Ramos (cell line): ENCODE results near the gene MTUS2.

Experiments used
- in situ Hi-C: fragments of 300-500 bp; cut with MboI; formaldehyde crosslinking; loops from one replicate; pipeline ENCODE4 v1.14.3; 2022; ENCODE audit warnings: low sequenced_read_pairs; ENCODE audit not compliant: unreplicated experiment

Gene MTUS2

DNA sequence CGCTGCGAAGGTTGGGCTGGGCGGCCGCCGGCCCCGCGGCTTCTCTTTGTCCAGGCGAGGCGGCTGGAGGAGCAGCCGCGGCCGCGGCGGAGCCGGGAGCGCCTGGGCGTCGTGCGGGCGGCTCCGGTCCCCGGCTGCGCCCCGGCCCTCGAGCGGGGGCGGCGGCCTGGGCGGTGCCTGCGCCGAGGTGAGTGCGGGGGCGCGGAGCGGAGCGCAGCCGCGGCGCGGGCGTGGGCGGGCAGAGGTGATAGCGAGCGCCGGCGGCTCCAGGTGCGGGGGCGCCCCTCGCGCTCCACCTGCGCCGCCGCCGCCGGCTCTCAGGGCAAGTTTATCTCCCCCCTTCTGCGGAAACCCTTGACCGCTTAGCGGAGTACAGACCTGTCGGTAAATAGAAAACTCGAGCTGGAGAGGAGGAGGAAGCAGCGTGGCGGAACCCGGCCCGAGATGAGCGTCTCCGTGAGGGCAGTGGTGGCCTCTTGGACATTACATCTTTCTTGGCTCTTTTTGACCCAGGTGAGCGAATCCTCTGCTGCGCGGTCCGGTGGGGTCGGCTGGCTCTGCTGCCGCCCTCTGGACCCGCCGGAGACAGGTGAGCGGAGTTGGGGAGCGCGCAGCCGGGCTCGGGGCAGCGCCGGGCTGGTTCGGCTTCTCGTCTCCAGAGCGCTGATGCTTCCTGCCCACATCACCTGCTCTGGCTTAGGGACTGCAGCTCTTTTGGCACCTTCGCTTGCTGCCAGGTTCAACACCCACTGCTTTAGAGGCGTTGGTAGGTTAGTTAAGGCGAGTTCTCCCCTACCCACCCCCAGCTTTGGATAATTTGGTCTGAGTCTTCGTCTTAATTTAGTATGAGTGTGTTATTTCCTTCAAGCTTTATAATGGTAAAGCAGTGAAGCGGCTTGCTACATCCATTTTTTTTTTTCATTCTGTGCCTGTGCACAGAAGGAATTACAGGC, at the start of gene MTUS2:
TSS of gene MTUS2 (plus strand) at position 241 of the 953 bp plus-strand sequence.
- in situ Hi-C loops = loop anchor here (25.0 kb wide), 1 partner anchor 542 kb away; no protein-coding TSS in a partner anchor

DNA sequence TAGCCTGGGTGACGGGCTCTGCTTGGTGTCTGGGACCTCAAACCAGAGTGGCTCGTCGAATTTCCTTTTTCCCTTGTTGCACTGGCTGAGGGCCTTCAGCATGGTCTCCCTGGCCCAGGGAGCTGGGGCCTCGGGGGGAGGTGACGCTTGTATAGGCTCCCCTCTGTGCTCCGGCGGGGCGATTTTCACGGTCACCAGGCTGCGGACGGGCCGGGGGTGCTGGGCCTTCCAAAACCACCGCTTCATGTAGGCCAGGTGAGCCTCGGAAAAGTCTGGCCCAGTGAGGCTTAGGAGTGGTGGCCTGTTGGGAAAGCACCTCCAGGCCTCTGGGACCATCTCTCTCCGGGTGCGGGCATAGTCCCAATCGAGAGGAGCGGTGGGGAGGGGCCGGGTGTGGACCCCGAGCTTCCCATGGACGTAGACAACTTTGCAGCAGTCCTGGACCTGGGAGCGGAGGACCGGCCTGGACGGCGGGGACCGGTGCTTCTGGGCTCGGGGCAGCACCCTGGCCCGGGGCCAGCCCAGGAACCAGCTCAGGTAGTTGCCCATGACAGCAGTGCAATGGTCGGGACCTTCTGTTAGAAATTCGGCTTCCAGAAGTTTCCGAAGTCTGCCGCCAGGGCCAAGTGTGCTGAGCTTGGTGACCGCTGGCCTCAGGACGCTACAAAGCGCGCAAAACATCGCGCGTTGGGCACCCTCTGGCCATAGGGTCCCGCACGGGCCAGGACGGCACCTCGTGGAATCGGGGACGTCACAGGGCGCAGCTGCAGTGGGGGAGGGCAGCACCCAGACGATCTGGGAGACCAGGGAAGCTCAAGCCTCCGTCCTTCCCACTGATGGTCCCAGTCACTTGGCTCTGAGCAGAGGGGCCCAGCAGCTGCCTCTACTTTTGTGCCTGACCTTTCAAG, 41.6 kb upstream of the MTUS2 start:
- in situ Hi-C loops = no loop called here

DNA sequence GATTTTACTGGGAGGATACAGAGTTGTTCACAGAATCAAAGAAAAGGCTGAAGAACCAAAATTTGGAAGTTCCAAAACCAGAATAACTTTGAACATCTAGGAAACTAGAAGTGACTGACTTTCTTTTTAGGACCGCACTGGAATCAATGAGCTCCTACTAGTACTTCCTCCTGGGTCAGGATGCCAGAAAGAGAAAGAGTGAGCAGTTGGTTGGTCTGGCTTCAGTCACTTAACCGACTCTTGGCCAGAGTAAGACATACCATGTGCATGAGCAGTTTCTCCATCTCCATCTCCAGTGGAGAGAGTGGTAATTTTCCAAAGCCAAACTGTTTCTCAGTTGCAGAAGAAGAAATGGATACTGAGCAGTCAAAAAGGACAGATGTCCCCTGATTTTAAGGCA, 27.1 kb upstream of the MTUS2 start:
- in situ Hi-C loops = loop anchor here (10.0 kb wide), 1 partner anchor 468 kb away; no protein-coding TSS in a partner anchor

DNA sequence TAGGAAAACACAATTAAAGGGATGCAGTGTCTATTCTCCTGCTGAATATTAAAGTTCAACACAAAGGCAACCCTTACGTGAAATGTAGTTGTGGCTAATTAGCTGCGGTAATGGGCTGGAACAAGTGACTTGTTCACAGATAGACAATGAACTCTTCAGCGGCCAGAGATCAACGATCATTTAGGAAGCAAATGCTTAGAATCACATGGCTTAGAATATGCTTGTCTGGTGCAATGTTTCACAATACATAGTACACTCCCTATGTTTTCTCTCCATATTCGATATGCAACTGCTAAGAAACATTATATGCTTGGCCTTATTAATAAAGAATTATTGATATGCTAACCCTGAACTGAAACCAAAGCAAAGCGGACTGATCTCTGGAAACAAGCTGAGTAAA, 25.7 kb upstream of the MTUS2 start:
- in situ Hi-C loops = loop anchor here (10.0 kb wide), 1 partner anchor 470 kb away; no protein-coding TSS in a partner anchor

DNA sequence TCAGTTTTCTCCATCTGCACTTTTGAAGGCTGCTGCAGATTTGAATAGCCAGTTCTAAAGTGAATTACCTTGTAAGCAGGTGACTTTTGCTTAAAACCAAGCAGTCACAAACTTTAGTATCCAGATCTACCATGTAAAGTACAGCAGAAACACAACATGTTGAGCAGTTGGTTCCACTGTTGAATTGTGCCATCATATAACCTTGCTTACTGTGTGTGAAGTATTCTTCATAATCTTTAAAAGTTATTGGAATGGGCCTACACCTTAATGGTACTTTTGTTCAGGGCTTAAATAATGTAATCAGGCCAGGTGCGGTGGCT, 23.2 kb upstream of the MTUS2 start:
- in situ Hi-C loops = loop anchor here (10.0 kb wide), 1 partner anchor 472 kb away; no protein-coding TSS in a partner anchor

DNA sequence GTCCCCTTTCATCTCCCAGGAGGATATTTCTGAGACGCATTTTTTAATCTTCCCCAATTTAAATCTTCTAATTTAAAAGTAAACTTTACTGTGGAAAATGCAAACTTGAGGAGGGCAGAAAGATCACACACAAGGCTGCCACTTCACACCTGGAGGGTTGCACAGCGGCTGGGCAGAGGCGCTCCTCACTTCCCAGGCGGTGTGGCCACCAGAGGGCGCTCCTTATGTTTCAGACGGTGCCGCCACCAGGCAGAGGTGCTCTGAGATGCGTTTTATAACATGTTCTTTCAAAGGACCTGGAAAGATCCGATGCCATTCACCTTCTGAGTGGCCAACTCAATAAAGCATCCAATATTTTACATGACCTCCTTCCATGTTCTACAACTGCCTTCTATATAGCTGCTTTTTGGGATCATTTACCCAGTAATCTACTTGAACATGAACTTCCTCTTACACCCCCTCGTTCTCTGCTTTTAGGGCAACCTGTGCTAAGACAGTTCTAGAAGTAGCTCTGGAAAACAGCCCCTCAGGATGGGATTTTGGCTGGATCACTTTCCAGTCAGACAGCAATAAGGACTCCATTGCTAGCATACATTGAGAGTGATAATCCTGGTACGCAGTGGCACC, 14.8 kb upstream of the MTUS2 start:
- in situ Hi-C loops = loop anchor here (25.0 kb wide), 1 partner anchor 557 kb away; no protein-coding TSS in a partner anchor

DNA sequence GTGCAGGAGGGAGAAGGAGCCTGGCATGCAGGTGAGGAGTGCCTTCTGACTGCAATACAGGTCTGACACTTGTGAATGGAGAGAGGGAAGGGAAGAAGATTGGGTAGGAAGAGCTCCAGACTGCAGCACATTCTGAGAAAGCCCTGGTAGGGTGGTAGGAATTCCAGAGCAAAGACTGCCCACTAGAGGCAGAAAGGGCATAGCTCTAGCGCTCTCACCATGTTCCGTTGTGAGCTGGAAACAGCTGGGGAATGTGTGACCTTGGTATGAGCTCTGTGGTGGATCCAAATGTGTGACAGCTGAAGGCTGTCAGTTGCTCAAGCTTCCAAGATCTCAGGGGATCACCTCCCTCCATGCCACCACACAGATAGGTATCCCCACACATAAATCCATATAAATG, 2.9 kb upstream of the MTUS2 start:
- in situ Hi-C loops = loop anchor here (25.0 kb wide), 1 partner anchor 545 kb away; no protein-coding TSS in a partner anchor

DNA sequence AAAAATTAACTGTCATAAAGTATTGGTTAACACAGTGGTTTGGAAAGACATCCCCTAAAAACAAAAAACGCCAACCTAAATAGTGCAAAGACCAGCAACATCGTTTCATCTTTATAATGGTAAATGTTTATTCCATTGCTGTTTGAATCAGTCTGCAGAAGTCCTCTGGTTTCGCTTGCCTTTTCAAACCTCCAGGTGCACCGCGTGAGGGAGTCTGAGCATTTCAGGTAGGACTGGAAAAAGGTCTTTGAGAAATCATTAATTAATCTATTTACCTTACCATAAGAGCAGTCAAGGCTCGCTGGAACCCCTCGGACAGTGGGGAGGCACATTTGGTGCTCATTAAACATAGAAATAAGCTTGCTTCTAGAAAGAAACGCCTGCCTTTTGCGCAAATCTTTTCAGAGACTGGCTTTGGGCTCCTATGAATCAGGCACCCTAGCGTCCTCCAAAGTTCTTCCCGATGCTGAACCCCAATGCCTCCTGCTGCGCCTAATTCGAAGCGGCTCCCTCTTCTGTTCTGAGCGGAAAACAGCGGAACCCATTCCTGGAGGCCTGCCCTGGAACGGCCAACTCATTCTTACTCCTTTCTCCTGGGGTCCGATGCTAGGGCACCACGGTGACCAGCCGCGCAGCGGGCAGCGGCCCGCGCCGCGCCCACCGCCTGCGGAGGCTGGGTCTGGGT, 951 bp upstream of the MTUS2 start:
- in situ Hi-C loops = loop anchor here (25.0 kb wide), 1 partner anchor 543 kb away; no protein-coding TSS in a partner anchor

DNA sequence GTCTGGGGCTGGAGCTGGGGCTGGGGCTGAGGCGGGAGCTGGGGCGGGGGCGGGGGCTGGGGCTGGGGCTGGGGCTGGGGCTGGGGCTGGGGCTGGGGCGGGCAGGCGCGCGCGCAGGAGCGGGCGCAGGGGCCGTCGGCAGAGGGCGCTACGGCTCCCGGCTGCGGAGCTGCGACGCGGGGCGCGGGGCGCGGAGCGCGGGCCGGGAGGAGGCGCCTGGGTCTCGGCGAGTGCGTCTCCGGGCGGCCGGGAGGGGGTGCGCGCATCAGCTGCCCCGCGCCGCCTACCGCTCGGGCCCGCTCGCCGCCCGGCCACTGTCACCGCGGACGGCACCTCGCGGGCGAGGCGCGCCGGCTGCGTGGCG, 422 bp upstream of the MTUS2 start:
- in situ Hi-C loops = loop anchor here (25.0 kb wide), 1 partner anchor 543 kb away; no protein-coding TSS in a partner anchor

DNA sequence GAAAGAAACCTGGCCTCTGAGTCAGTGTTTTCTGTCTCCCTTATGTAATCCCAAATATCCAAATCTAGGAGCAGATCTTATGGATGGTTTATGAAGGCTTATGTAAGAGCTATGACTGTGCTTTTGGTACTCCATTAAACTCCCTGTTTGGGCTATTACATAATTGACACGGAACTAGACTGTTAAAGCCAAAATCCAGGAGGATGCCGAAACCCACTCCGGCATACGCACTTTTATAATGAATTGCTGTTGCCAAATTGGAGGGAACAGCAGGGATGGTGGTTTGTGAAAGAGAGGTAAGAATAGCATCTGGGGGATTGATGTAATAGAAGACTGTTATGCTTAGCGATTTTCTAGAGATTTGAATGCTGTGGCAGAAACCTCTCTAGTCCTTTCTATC, 2.0 kb downstream of the MTUS2 start:
- in situ Hi-C loops = loop anchor here (25.0 kb wide), 1 partner anchor 540 kb away; no protein-coding TSS in a partner anchor

DNA sequence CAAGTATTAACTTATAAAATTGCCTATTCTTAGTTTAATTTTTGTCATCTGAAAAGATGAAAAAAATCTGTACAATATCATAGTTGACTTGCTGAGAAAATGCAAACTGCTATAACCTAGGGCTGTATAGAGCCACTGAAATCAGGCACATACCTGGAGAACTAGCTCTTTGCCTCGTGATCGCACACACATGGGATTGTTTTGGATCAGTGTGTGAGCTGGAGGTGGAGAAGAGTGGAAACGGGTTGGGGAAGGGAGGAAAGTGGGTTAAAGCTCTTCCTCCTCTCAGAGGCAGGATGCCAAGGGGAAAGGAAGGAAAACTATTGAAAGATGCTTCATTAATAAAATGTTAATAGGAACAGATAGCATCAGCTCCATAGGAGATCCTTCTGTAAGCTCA, 2.7 kb downstream of the MTUS2 start:
- in situ Hi-C loops = loop anchor here (25.0 kb wide), 1 partner anchor 540 kb away; no protein-coding TSS in a partner anchor

DNA sequence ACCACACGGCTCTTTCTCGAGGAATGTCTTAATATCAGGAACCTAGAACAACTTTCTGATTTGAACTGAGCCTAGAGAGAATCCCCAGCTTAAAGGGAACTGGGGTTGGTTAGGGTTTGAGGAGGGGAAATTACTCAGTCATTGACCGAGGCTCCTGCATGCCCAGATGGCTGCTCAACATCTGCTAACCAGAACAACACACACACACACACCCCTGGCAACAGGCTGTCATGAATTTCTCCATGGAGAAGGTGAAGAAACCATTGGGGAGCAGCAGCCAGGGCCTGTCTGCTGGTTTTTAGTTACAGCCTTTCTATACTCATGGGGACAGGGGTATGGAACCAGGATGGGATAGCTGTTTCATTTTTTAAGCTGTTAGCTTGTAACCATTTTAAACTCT, 5.2 kb downstream of the MTUS2 start:
- in situ Hi-C loops = no loop called here

DNA sequence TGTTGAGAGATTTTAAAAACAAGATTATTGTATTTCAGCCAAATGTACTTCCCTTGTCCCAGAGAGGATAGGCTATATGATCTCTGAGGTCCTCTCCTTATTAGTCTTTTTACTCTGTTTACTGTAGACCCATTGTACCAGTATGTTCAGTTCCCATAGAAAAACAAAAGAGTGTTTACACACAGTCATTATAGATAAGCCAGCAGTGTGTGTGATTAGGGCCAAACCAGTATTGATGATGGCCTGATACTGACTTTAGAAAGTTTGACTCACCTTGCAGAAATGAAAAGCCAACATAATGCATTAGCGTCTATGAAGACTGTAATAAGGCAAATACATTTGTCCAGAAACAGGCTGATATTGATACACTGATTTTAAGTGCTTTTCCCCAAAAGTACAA, 6.2 kb downstream of the MTUS2 start:
- in situ Hi-C loops = no loop called here

DNA sequence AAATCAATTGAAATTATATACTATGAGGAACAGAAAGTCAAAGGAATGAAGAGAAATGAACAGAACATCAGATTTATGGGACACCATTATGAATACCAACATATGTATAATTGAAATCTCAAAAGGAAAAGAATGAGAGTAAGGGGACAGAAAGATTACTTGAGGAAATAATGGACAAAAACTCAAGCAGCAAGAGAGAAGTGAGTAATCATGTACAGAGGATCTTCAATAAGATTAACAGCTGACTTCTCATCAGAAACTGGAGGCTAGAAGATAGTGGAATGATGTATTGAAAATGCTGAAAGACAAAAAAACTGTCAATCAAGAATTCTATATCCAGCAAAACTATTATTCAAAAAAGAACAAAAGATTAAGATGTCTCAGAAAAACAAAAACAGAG, 10.4 kb downstream of the MTUS2 start:
- in situ Hi-C loops = no loop called here

DNA sequence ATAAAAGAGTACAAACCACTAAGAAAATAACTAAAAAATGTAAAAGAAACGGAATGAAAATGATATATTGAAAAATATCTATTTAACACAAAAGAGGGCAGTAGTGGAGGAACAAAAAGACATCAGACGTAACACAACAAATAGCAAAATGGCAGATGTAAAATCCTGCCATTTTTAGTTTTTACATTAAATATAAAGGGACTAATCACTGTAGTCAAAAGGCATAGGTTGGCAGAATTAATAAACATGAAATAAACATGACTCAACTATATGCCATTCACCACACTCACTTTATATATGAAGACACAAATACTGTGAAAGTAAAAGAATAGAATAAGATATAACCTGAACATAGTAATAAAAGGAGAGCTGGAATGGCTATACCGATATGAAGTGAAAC, 11.0 kb downstream of the MTUS2 start:
- in situ Hi-C loops = no loop called here

DNA sequence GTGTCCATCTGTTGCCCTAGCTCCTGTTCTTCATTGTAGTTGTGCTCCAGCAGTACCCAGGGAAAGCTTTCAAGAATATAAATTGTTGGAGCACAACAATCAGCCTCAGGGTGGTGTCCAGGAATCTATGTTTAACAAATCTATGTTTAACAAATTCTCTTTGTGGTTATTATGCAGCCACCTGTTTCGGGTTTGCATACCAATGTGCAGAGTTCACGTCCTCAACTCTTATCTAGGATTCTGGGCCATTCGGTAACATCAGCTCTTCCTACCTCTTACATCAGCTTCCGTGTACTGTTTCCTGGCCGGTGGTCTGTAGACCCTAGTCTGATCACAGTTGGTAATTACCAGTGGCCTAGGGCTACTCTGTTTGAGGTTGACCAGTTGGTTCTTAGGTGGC, 17.0 kb downstream of the MTUS2 start:
- in situ Hi-C loops = no loop called here

DNA sequence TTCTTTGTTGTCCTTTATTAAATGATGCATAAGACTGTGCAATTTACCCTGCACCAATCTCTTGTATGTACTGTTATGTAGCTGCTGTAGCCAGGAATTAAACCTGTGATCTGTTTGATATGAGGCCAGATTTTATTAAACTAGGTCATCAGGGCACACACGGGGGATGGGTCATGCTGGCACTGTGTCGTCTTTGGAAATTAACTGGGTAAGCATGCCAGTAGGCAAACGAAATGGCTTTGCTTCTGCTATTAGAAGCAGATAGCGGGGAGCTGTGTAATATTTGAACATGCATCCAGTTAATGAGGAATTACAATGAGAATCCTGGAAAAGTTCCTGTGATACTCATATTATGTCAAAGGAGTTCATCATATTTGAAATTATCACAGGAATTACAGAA, 23.5 kb downstream of the MTUS2 start:
- in situ Hi-C loops = no loop called here

DNA sequence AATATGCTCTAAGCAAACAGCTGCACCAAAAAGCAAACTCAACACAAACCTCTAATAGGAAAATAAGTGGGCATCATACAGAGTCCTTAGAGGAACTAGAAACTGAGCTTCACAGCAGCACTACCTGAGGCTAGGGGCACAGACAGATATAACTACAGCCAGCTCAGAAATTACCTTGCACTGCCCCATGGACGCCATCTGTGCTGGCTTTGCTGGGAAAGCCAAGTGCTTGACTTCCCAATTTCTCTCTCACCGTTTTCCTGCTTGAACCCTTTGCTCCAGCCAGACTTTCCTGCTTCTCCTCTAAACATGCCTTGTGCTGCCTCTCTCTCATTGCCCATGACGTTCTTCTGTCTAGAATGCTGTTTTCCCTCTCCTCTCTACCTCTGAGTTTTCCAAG, 29.3 kb downstream of the MTUS2 start:
- in situ Hi-C loops = no loop called here

DNA sequence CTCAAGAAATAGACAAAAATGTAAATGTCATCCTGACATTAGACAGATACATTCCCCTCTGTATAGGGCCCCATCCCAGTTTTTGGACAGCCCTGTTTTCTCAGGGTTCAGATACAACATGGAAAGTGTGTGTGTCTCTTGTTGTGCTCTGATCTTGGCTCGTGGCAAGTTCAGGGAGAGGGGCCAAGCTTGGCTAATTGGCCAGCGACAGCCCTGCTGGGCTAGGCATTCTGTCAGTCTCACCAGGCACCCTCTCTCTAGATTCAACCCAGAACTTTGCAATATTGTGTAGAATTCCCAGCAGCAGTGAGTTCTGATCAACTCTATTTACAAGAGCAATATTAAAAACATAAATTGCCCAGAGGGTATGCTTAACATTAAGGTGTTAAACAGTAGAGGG, 30.1 kb downstream of the MTUS2 start:
- in situ Hi-C loops = no loop called here

DNA sequence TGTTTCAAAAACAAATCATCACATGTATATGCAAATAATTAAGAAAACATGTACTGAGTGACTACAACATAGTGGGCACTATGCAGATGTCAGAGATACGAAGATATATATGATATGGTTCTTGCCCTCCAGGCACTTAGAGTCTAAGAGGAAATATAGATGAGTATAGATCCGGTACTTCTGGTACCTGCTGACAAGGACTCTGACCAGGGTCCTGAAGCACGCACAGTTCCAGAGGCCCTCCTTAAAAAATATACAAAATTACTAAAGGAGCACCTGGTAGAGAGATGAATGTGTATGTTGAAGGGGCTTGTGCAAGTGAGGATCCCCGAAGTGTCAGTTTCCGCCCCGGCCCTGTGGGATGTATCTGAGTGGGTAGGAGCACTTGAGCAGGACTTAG, 31.3 kb downstream of the MTUS2 start:
- in situ Hi-C loops = no loop called here
